Mesenchymal stem cell (in vitro differentiated cells and primary cell): Measurements from ENCODE around the gene FAM184A.

ENCODE experiments used
- DNase-seq: peaks from one replicate; pipeline ENCODE4 v3.0.0-alpha.2; 2013
- H2AFZ ChIP-seq: one replicate; pipeline ENCODE4 v1.6.1; 2013; ENCODE audit warnings: low read depth, mild to moderate bottlenecking, control low read depth, inconsistent platforms, low read length, moderate library complexity
- H2AK5ac ChIP-seq: 2 replicates; pipeline ENCODE4 v1.6.1; 2013; ENCODE audit warnings: low read length, moderate library complexity, mild to moderate bottlenecking, inconsistent platforms; ENCODE audit not compliant: severe bottlenecking
- H2BK120ac ChIP-seq: one replicate; pipeline ENCODE4 v1.6.1; 2013; ENCODE audit warnings: low read depth, mild to moderate bottlenecking, inconsistent platforms, low read length, moderate library complexity
- H2BK12ac ChIP-seq, 2 experiments: one replicate each; pipeline ENCODE4 v1.6.1; 2013; ENCODE audit warnings: inconsistent platforms in 2 of 2, low read length in 2 of 2, mild to moderate bottlenecking in 2 of 2, moderate library complexity in 2 of 2, control low read depth in 1 of 2
- H2BK15ac ChIP-seq: one replicate; pipeline ENCODE4 v1.6.1; 2013; ENCODE audit warnings: mild to moderate bottlenecking, low read depth, inconsistent platforms; ENCODE audit not compliant: poor library complexity, severe bottlenecking
- H2BK5ac ChIP-seq: 2 replicates; pipeline ENCODE4 v1.6.1; 2013; ENCODE audit warnings: low read depth, mild to moderate bottlenecking, low read length, control low read depth, inconsistent platforms; ENCODE audit not compliant: poor library complexity, severe bottlenecking
- H3K14ac ChIP-seq, 2 experiments: one replicate each; pipeline ENCODE4 v1.6.1; 2013; ENCODE audit warnings: inconsistent platforms in 2 of 2, low read length in 2 of 2, control low read depth in 1 of 2, mild to moderate bottlenecking in 1 of 2, moderate library complexity in 1 of 2
- H3K18ac ChIP-seq, 2 experiments: one replicate each; pipeline ENCODE4 v1.6.1; 2013; ENCODE audit warnings: inconsistent platforms in 2 of 2, low read length in 2 of 2, control low read depth in 1 of 2, low read depth in 1 of 2, mild to moderate bottlenecking in 1 of 2
- H3K23ac ChIP-seq, 2 experiments: one replicate each; pipeline ENCODE4 v1.6.1; 2013; ENCODE audit warnings: inconsistent platforms in 2 of 2, low read length in 2 of 2, mild to moderate bottlenecking in 2 of 2, moderate library complexity in 2 of 2, control low read depth in 1 of 2
- H3K27ac ChIP-seq: 2 replicates; pipeline ENCODE4 v1.5.1; 2013; ENCODE audit warnings: mild to moderate bottlenecking, moderate library complexity, low read length, control low read depth, inconsistent platforms; ENCODE audit not compliant: poor library complexity, severe bottlenecking
- H3K27me3 ChIP-seq, 2 experiments: 2 replicates each; pipeline versions ENCODE4 v1.6.1 to v1.7.0; 2013; ENCODE audit warnings: low read length in 2 of 2, mild to moderate bottlenecking in 2 of 2, moderate library complexity in 2 of 2, control low read depth in 1 of 2, inconsistent platforms in 1 of 2; ENCODE audit not compliant: control insufficient read depth in 1 of 2, insufficient read depth in 1 of 2
- H3K36me3 ChIP-seq, 2 experiments: 2 replicates each; pipeline versions ENCODE4 v1.6.1 to v1.7.0; 2013; ENCODE audit warnings: low read length in 2 of 2, control low read depth in 1 of 2, inconsistent platforms in 1 of 2, low read depth in 1 of 2, mild to moderate bottlenecking in 1 of 2; ENCODE audit not compliant: insufficient read depth in 2 of 2, control insufficient read depth in 1 of 2
- H3K4ac ChIP-seq, 2 experiments: one replicate each; pipeline ENCODE4 v1.6.1; 2013; ENCODE audit warnings: inconsistent platforms in 2 of 2, low read length in 2 of 2, mild to moderate bottlenecking in 2 of 2, moderate library complexity in 2 of 2, control low read depth in 1 of 2, low read depth in 1 of 2
- H3K4me1 ChIP-seq: 2 replicates; pipeline ENCODE4 v1.6.1; 2013; ENCODE audit warnings: low read depth, low read length, control low read depth; ENCODE audit not compliant: control insufficient read depth, insufficient read depth
- H3K4me2 ChIP-seq: 2 replicates; pipeline ENCODE4 v1.6.1; 2013; ENCODE audit warnings: low read length, mild to moderate bottlenecking, inconsistent platforms; ENCODE audit not compliant: poor library complexity, severe bottlenecking
- H3K4me3 ChIP-seq, 2 experiments: 2 replicates each; pipeline versions ENCODE4 v1.5.1 to v1.7.0; 2013; ENCODE audit warnings: low read length in 2 of 2, mild to moderate bottlenecking in 2 of 2, control low read depth in 1 of 2, low read depth in 1 of 2; ENCODE audit not compliant: insufficient read depth in 1 of 2
- H3K79me1 ChIP-seq: replicated peaks from 2 replicates; pipeline ENCODE4 v1.6.1; 2013; ENCODE audit warnings: mild to moderate bottlenecking, control low read depth, low read length, inconsistent platforms; ENCODE audit not compliant: poor library complexity, severe bottlenecking
- H3K9ac ChIP-seq: 2 replicates; pipeline ENCODE4 v1.7.0; 2013; ENCODE audit warnings: mild to moderate bottlenecking, low read length, moderate library complexity
- H3K9me3 ChIP-seq: 2 replicates; pipeline ENCODE4 v1.7.0; 2013; ENCODE audit warnings: mild to moderate bottlenecking, low read length; ENCODE audit not compliant: control insufficient read depth
- H4K8ac ChIP-seq: one replicate; pipeline ENCODE4 v1.6.1; 2013; ENCODE audit warnings: inconsistent platforms, mild to moderate bottlenecking, low read length, moderate library complexity
- H4K91ac ChIP-seq: one replicate; pipeline ENCODE4 v1.6.1; 2013; ENCODE audit warnings: mild to moderate bottlenecking, low read length, inconsistent platforms
- WGBS: methylation state at CpG from one replicate; pipeline ENCODE4 v1.1.7; 2013; ENCODE audit warnings: mixed read lengths; 5-methylcytosine and 5-hydroxymethylcytosine counted together

Gene FAM184A

DNA sequence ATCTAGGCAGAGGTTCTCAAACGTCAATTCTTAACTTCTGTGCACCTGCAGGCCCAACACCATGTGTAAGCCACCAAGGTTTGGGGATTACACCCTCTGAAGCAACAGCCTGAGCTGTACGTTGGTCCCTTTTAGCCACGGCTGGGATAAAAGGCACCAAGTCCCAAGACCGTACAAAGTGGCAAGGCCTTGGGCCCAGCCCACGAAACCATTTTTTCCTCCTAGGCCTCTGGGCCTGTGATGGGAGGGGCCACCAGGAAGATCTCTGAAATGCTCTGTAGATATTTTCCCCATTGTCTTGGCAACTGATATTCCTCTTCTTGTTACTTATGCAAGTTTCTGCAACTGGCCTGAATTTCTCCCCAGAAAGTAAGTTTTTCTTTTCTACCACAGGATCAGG is 4.5 kb upstream of the FAM184A start:
- H3K79me1 ChIP-seq: no peaks in the 10 kb centered on the region
- no peak overlapping the region for H2BK120ac ChIP-seq
- no peak overlapping the region for H3K4me2 ChIP-seq
- H2BK5ac ChIP-seq: no peak overlapping the region
- H3K4me3 ChIP-seq: no peak overlapping the region
- H3K9me3 ChIP-seq: no peaks in the 10 kb centered on the region
- no peak for DNase-seq
- no peak overlapping the region for H3K9ac ChIP-seq
- H3K14ac ChIP-seq: no peak overlapping the region
- H3K36me3 ChIP-seq: no peaks in the 10 kb centered on the region
- peaks cover 6% of the 10 kb centered on the region for H3K4me1 ChIP-seq
- H2BK15ac ChIP-seq: no peak overlapping the region
- H2BK12ac ChIP-seq: no peak overlapping the region
- no peak overlapping the region for H2AFZ ChIP-seq
- H2AK5ac ChIP-seq: no peak overlapping the region
- no peak overlapping the region for H3K23ac ChIP-seq
- no peak overlapping the region for H3K18ac ChIP-seq
- no peak overlapping the region for H3K4ac ChIP-seq
- WGBS: 83% methylated on average over 5 of the region's 5 CpGs
- H4K91ac ChIP-seq: no peak overlapping the region
- no peak overlapping the region for H3K27ac ChIP-seq
- H4K8ac ChIP-seq: no peak overlapping the region
- H3K27me3 ChIP-seq: peaks cover 0 to 12% of the 10 kb centered on the region in 2 experiments

DNA sequence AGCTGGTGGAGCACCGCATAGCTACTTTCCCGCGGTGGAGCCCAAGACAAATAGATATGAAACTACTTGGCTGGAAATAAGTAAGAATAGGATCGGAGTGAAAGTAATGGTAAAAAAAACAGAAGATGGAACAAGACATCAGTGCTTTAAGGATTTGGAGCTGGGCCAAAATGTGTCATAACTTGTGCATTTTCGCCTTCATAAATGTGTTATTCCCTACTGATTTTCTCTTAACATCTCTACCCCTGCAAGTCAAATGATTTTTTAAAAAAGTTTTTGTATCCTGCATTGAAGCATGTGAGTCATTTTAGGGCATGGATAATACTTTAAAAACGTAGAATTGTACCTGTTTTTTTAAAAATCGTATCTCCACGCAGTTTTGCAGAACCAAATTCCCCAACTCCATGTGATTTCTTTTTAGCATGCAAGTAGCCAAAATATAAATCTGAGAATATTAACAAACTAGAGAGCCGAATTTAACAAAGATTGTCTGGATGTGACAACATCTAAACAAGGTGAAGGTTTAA is 882 bp upstream of the FAM184A start:
- Histone ChIP-seq H3K4me3 (peak overlapping the region; percentile 65 to 95), H3K36me3 (no peaks in the 10 kb centered on the region), H2BK120ac (no peak overlapping the region), H2BK5ac (no peak overlapping the region), H4K8ac (peak overlapping the region; percentile 30), H3K4ac (no peak overlapping the region), H2AK5ac (no peak overlapping the region), H3K23ac (no peak overlapping the region), H3K79me1 (no peaks in the 10 kb centered on the region), H3K4me2 (peak overlapping the region; percentile 100), H4K91ac (no peak overlapping the region), H3K4me1 (peaks cover 9% of the 10 kb centered on the region), H3K18ac (peak overlapping the region in 1 of 2 experiments; percentile 28), H2BK15ac (no peak overlapping the region), H2BK12ac (no peak overlapping the region), H3K14ac (no peak overlapping the region), H3K9ac (peak overlapping the region; percentile 88), H3K9me3 (no peaks in the 10 kb centered on the region), H3K27me3 (peaks cover 0 to 6% of the 10 kb centered on the region in 2 experiments), H2AFZ (peak overlapping the region; percentile 36), H3K27ac (no peak overlapping the region)
- 46% methylated on average over 6 of the region's 9 CpGs for WGBS
- peak; percentile 33 for DNase-seq

DNA sequence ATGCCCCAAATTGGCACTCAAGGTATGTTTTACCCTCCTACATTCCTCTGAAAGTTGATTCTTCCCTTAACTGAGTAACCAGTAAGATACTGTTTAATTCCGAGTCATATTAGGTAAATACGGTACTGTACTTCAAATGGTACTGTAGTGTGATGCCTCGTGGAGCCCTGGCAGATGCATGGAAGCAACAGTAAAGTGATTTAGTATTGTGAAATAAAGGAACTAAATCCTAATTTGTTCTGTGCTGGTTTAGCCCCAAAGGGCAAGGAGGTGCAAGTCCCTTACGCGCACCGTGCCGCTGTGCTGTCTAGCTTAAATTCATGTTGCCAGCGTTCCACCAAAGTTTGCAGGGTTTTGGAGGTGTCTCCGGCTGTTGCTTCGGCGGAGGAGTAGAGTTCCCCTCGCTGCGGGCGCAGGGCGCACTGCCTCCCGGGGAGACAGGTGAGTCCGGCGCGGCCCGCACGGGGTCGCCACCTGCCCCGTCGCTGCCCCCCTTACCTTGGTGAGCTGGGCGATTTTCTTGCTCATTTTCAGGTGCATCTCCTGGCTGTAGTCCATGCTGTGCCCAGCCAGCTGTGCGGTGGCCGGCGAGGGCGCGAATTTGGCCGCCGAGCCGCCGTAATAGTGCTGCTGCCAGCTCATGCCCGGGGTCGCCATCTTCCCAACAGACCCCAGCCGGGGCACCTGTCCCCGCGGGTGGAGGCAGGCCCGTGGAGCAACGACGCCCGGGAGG is 655 bp downstream of the FAM184A start:
- H3K27me3 ChIP-seq: peaks cover 0 to 6% of the 10 kb centered on the region in 2 experiments
- no peak overlapping the region for H2BK5ac ChIP-seq
- H4K91ac ChIP-seq: peak overlapping the region; percentile 62
- peak overlapping the region; percentile 100 for H3K4me2 ChIP-seq
- no peak overlapping the region for H2BK12ac ChIP-seq
- no peak overlapping the region for H3K4ac ChIP-seq
- H3K4me3 ChIP-seq: peak overlapping the region; percentile 65 to 95
- H3K36me3 ChIP-seq: no peaks in the 10 kb centered on the region
- H4K8ac ChIP-seq: no peak overlapping the region
- H3K79me1 ChIP-seq: no peaks in the 10 kb centered on the region
- peaks cover 9% of the 10 kb centered on the region for H3K4me1 ChIP-seq
- peak overlapping the region; percentile 29 for H2AFZ ChIP-seq
- H3K27ac ChIP-seq: no peak overlapping the region
- no peak overlapping the region for H2BK120ac ChIP-seq
- no peak overlapping the region for H2AK5ac ChIP-seq
- no peak overlapping the region for H3K18ac ChIP-seq
- H3K14ac ChIP-seq: no peak overlapping the region
- DNase-seq: peak; percentile 9
- H3K23ac ChIP-seq: peak overlapping the region in 1 of 2 experiments; percentile 86
- H3K9ac ChIP-seq: peak overlapping the region; percentile 59
- no peak overlapping the region for H2BK15ac ChIP-seq
- 12% methylated on average over 39 of the region's 43 CpGs for WGBS
- no peaks in the 10 kb centered on the region for H3K9me3 ChIP-seq

DNA sequence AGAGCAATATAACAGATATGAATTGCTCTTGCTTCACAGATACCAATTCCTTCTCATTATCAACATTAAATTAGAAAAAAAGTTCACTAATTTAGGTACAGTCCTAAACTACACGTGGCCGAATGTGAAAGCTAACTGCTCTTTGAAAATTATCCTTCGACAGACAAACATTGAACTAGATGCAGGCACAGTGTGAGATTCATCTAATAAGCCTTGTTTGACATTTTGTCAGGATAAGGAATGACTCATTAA is 1.1 kb downstream of the FAM184A start:
- no peak overlapping the region for H3K27ac ChIP-seq
- H2AFZ ChIP-seq: no peak overlapping the region
- WGBS: 100% methylated on average over 1 of the region's 3 CpGs
- H3K4me3 ChIP-seq: peak overlapping the region in 1 of 2 experiments; percentile 95
- H3K79me1 ChIP-seq: no peaks in the 10 kb centered on the region
- no peak overlapping the region for H3K4ac ChIP-seq
- H3K36me3 ChIP-seq: no peaks in the 10 kb centered on the region
- peaks cover 0 to 6% of the 10 kb centered on the region in 2 experiments for H3K27me3 ChIP-seq
- peaks cover 9% of the 10 kb centered on the region for H3K4me1 ChIP-seq
- no peak overlapping the region for H4K91ac ChIP-seq
- no peaks in the 10 kb centered on the region for H3K9me3 ChIP-seq
- H2BK15ac ChIP-seq: no peak overlapping the region
- no peak overlapping the region for H2BK12ac ChIP-seq
- H2AK5ac ChIP-seq: no peak overlapping the region
- DNase-seq: no peak
- no peak overlapping the region for H3K4me2 ChIP-seq
- H3K23ac ChIP-seq: no peak overlapping the region
- H3K14ac ChIP-seq: no peak overlapping the region
- peak overlapping the region; percentile 1 for H3K9ac ChIP-seq
- no peak overlapping the region for H2BK120ac ChIP-seq
- H2BK5ac ChIP-seq: no peak overlapping the region
- H3K18ac ChIP-seq: no peak overlapping the region
- no peak overlapping the region for H4K8ac ChIP-seq
